HEK293T (cell line): ENCODE results near the gene CACTIN.

ENCODE experiments used
- CTCF ChIA-PET: fragments of 350-600 bp; formaldehyde crosslinking; extraction: SDS; loops from one replicate; lab custom pipeline; 2021; ENCODE audit warnings: antibody characterized with exemption, inconsistent platforms; lab: Yijun Ruan, JAX
- POLR2A ChIA-PET: fragments of 350-600 bp; formaldehyde crosslinking; extraction: SDS; loops from one replicate; lab custom pipeline; 2020; ENCODE audit warnings: antibody characterized with exemption, inconsistent platforms; lab: Yijun Ruan, JAX
- DNase-seq: peaks from one replicate; pipeline ENCODE4 v3.0.0; 2012; ENCODE audit warnings: mixed read lengths; ENCODE audit errors: extremely low spot score
- ARNT ChIP-seq: fragments of 450-650 bp; IDR thresholded peaks from 2 replicates; pipeline ENCODE4 v1.6.1; 2017; ENCODE audit warnings: mild to moderate bottlenecking
- BHLHE40 ChIP-seq: fragments of 450-650 bp; IDR thresholded peaks from 2 replicates; pipeline ENCODE4 v1.6.1; 2016; ENCODE audit warnings: mild to moderate bottlenecking, moderate library complexity, borderline replicate concordance
- CTBP1 ChIP-seq: fragments of 450-650 bp; IDR thresholded peaks from 2 replicates; pipeline ENCODE4 v1.6.1; 2016; ENCODE audit warnings: borderline replicate concordance
- ELF4 ChIP-seq: fragments of 450-650 bp; IDR thresholded peaks from 2 replicates; pipeline ENCODE4 v1.6.1; 2017; ENCODE audit warnings: antibody characterized with exemption
- FOXA1 ChIP-seq: fragments of 450-650 bp; IDR thresholded peaks from 2 replicates; pipeline ENCODE4 v1.6.1; 2016; ENCODE audit warnings: mild to moderate bottlenecking
- FOXK2 ChIP-seq: fragments of 450-650 bp; IDR thresholded peaks from 2 replicates; pipeline ENCODE4 v1.6.1; 2016; ENCODE audit warnings: mild to moderate bottlenecking
- FOXM1 ChIP-seq: fragments of 450-650 bp; IDR thresholded peaks from 2 replicates; pipeline ENCODE4 v1.6.1; 2017; ENCODE audit warnings: mild to moderate bottlenecking, borderline replicate concordance
- HDGF ChIP-seq: fragments of 450-650 bp; IDR thresholded peaks from 2 replicates; pipeline ENCODE4 v1.6.1; 2017; ENCODE audit warnings: antibody characterized with exemption, borderline replicate concordance
- L3MBTL2 ChIP-seq: fragments of 450-650 bp; conservative IDR thresholded peaks from 2 replicates; pipeline ENCODE4 v1.6.1; 2016; ENCODE audit warnings: mild to moderate bottlenecking
- LEF1 ChIP-seq: fragments of 450-650 bp; IDR thresholded peaks from 2 replicates; pipeline ENCODE4 v1.6.1; 2017; ENCODE audit warnings: mild to moderate bottlenecking, borderline replicate concordance
- NFRKB ChIP-seq: fragments of 450-650 bp; IDR thresholded peaks from 2 replicates; pipeline ENCODE4 v1.6.1; 2016; ENCODE audit warnings: mild to moderate bottlenecking, moderate library complexity
- SP1 ChIP-seq: fragments of 450-650 bp; IDR thresholded peaks from 2 replicates; pipeline ENCODE4 v1.6.1; 2017
- SUZ12 ChIP-seq: fragments of 450-650 bp; IDR thresholded peaks from 2 replicates; pipeline ENCODE4 v1.6.1; 2016; ENCODE audit warnings: mild to moderate bottlenecking
- TARDBP ChIP-seq: fragments of 450-650 bp; IDR thresholded peaks from 2 replicates; pipeline ENCODE4 v1.6.1; 2016
- ZNF384 ChIP-seq: fragments of 450-650 bp; IDR thresholded peaks from 2 replicates; pipeline ENCODE4 v1.6.1; 2016
- TF ChIP-seq, protein P1 (sequence below): fragments of 450-650 bp; IDR thresholded peaks from 2 replicates; pipeline ENCODE4 v1.6.1; 2016

The CACTIN gene

DNA sequence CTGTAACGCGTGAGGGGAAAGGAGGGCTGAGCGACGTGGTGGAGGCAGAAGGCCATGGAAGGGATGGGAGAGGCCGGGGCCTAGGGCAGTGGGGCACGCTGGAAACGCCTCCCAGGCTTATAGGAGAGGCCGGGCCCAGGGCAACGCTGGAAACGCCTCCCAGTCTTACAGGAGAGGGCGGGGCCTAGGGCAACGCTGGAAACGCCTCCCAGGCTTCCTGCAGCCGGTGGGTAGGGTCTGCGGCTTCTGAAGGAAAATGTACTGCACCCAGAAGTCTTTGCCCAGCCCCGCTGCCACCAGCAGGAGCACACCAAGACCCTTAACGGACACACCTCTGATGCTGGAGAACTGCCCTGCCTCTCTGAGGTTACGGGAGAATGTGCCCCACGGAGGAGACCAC is 9.1 kb downstream of the CACTIN start:
- ChIA-PET POLR2A (no interaction called here), CTCF (no interaction called here)

DNA sequence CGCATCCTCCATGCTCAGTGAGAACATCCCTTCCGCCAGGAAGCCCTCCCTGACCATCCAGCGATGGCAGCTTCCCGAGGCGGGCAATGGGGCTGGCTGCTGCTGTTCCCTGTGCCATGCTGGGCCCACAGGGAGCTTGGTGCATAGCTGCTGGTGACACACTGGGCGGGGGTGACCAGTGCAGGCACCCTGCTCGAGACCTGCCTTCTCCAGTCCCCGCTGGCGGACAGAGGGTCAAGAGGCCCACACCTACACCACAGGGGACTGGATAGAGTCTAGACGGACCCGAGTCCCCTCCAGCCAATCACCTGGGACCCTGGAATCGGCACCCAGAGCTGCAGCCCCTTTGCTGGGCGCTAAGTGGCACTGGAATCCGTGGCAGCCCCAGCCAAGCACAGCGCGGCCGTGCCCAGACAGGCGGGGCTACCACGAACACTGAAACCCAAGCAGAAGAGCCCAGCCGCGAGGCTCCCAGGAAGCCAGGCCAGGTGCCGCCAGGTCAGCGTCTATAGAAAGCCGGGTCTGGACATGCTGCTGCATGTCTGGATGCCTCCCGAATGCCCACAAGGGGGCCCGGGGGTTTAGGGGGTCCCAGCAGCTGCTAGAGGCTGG is 11.0 kb downstream of the CACTIN start:
- DNase-seq: no peak
- POLR2A ChIA-PET: no interaction called here
- CTCF ChIA-PET: no interaction called here
- no peak for TF ChIP-seq TARDBP
- TF ChIP-seq ARNT: no peak
- no peak for TF ChIP-seq LEF1
- no peak for TF ChIP-seq ZNF384
- no peak for TF ChIP-seq FOXA1
- TF ChIP-seq HDGF: no peak
- no peak for TF ChIP-seq FOXM1
- TF ChIP-seq ELF4: no peak
- TF ChIP-seq FOXK2: no peak
- no peak for TF ChIP-seq BHLHE40
- TF ChIP-seq, protein P1, sequence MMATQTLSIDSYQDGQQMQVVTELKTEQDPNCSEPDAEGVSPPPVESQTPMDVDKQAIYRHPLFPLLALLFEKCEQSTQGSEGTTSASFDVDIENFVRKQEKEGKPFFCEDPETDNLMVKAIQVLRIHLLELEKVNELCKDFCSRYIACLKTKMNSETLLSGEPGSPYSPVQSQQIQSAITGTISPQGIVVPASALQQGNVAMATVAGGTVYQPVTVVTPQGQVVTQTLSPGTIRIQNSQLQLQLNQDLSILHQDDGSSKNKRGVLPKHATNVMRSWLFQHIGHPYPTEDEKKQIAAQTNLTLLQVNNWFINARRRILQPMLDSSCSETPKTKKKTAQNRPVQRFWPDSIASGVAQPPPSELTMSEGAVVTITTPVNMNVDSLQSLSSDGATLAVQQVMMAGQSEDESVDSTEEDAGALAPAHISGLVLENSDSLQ: no peak
- no peak for TF ChIP-seq SUZ12
- TF ChIP-seq SP1: no peak
- no peak for TF ChIP-seq L3MBTL2
- no peak for TF ChIP-seq NFRKB
- TF ChIP-seq CTBP1: no peak

More for the DNA sequence above, 9.1 kb downstream of the CACTIN start:
- no peak for TF ChIP-seq ARNT
- no peak for TF ChIP-seq ELF4
- TF ChIP-seq TARDBP: no peak
- no peak for TF ChIP-seq HDGF
- TF ChIP-seq, protein P1: no peak
- no peak for TF ChIP-seq SP1
- no peak for TF ChIP-seq FOXA1
- no peak for TF ChIP-seq BHLHE40
- no peak for TF ChIP-seq L3MBTL2
- no peak for TF ChIP-seq LEF1
- TF ChIP-seq FOXK2: no peak
- TF ChIP-seq CTBP1: no peak
- no peak for TF ChIP-seq FOXM1
- no peak for DNase-seq

DNA sequence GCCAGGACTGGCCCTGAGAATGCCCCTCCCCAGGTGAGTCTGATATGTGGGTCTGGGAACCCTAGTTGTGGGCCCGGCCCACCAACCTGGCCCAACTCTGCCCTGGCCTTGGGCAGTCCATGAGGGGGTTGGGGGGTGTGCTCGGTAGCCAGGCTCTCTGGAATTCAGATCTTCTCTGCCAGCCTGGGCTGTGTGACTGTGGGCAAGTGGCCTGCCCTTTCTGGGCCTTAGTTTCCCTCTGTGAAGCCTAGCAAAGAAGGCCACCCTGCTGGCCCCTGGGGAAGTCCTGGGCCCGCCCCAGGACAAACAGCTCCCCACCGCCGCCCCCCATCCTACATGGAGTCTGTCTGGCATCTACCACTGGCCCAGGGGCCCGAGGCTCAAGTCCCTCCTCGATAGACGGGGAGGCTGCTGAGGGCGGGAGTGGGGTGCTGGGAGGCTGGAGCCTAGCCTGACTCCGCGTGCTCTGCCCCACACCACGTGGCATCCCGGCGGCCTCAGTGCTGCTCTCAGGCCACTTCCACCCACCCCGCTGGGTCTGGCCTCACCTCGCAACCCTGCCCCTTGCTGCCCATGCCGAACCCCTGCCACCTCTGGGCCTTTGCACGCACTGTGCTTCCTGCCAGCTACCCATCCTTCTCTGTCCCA is 11.6 kb downstream of the CACTIN start:
- ChIA-PET CTCF (no interaction called here), POLR2A (no interaction called here)
- DNase-seq: no peak
- TF ChIP-seq SP1 (no peak), ELF4 (no peak), FOXK2 (no peak), L3MBTL2 (no peak), TARDBP (no peak), FOXA1 (no peak), LEF1 (no peak), CTBP1 (no peak), ZNF384 (no peak), ARNT (no peak), BHLHE40 (no peak), NFRKB (no peak), SUZ12 (no peak), FOXM1 (no peak)
- TF ChIP-seq, protein P1: no peak

DNA sequence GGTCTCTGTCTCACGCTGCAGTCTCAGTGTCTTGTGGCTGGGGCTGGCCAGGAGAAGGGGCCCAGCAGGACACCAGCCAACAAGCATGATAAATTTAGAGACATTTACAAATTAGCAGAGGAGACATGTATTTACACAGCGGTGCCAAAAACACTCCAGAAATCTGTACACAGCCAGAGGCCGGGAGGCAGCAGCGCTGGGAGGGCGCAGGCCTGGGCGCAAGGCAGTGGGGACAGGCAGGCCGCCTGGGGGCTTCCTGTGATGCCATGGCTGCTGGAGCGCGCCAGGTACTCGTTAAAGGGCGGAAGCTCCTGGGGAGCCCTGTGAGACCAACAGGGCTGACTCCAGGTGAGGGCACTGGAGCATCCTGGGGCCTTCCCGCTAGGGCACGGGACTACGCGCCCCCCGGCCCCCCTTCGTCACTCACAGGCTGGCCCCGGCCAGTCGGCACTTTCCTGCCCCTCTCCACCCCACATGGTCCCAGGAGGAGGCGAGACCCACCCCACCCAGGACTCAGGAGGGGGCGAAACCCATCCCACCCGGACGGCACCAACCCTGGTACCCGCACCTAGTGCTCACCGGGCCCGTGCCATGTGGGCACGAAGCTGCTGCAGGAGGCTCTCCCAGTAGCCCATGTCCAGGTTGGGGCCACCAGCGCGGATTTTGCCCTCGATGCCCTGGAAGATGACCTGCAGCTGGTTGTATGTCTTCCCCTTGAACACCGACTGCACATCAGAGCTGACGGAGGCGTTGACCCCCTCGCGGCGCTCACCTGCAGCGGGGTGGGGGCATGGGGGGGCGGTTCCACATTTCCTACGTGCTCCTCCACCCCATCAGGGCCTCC is 12.6 kb downstream of the CACTIN start:
- CTCF ChIA-PET: no interaction called here
- POLR2A ChIA-PET: no interaction called here
- no peak for DNase-seq
- TF ChIP-seq NFRKB (no peak), FOXA1 (no peak), L3MBTL2 (no peak), FOXM1 (no peak)

DNA sequence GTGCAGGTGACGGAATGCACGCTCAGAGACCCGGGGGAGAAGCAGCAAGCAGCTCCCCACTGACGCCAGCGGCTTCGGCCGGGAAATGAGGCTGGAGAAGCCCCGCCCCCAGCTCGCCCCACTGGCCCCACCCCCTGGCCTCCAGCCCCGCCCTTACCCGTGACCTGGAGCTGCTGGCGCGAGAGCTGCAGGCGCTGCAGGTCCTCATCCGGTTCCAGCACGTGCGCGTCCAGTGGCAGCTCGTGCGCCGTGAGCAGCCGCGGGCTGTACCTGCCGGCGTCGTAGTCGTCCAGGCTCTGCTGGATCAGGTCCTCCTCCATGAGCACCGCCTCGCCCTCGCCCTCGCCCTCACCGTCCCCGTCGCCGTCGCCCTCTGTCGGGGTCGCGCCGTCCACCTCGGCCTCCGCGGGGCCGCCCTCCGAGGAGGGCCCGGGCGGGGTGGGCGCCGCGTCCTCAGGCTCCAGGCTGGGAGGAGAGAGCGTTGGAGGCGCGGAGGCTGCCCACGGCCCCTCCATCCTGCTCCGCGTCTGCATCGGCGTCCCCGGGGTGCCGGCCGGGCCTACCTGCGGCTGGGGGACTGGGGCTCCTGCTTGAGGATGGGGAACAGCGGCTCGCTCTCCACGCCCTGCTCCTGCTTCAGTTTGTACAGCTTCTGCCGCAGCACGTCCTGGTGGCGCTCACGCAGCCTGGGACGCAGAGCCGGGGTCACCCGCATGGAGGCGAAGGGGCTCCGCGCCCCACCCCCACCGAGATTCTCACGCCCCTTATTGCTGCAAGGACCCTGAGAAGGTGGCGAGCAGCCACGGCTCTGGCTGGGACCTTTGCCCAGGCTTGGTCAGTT is 13.5 kb downstream of the CACTIN start:
- TF ChIP-seq BHLHE40 (no peak), FOXM1 (no peak), FOXK2 (no peak), SUZ12 (no peak), TARDBP (no peak)
- ChIA-PET CTCF (no interaction called here), POLR2A (no interaction called here)
- no peak for DNase-seq
